Vagina (tissue), 2 donors: Measurements from ENCODE around the gene RCAN3. TPM values are rescaled to one million over a fixed set of nuclear protein-coding genes. Genes with fewer than 3 reads are reported as not detected.

Experiments
- DNase-seq, 2 donors: peaks; one replicate each; pipeline ENCODE4 v3.0.0-alpha.2; 2017; ENCODE audit errors: extremely low spot score in 2 of 2
- H3K27ac ChIP-seq: fragments of 200-600 bp; sonication (generic); one replicate; pipeline ENCODE4 v1.5.1; 2019
- H3K27me3 ChIP-seq: fragments of 200-600 bp; sonication (generic); one replicate; pipeline ENCODE4 v1.5.1; 2019
- H3K36me3 ChIP-seq, 2 donors: fragments of 200-600 bp; sonication (generic); one replicate each; pipeline ENCODE4 v1.5.1; 2017 to 2019
- H3K4me1 ChIP-seq: fragments of 200-600 bp; sonication (generic); one replicate; pipeline ENCODE4 v1.5.1; 2019
- H3K4me3 ChIP-seq, 2 donors: fragments of 200-600 bp; sonication (generic); 1 replicate in 1 of 2; 2 replicates in 1 of 2; pipeline ENCODE4 v1.5.1; 2016 to 2019
- H3K9me3 ChIP-seq: fragments of 200-600 bp; sonication (generic); one replicate; pipeline ENCODE4 v1.5.1; 2019
- POLR2A ChIP-seq, 2 donors: fragments of 450-650 bp; IDR thresholded peaks; one replicate each; pipeline ENCODE4 v1.6.1; 2017; ENCODE audit warnings: antibody characterized with exemption in 2 of 2, mild to moderate bottlenecking in 2 of 2, moderate library complexity in 2 of 2
- POLR2AphosphoS5 ChIP-seq, 2 donors: sonication (generic); formaldehyde crosslinking; IDR thresholded peaks; one replicate each; pipeline ENCODE4 v1.9.0; 2017; ENCODE audit warnings: antibody characterized with exemption in 2 of 2, mild to moderate bottlenecking in 2 of 2, low read depth in 1 of 2; ENCODE audit not compliant: insufficient read depth in 1 of 2
- intact Hi-C: fragments of 100-400 bp; cut with DNase I; formaldehyde crosslinking; loops from one replicate; pipeline ENCODE4 v1.15.1; 2023
- total RNA-seq: library from RNA; depleted of rRNA; stranded (reverse); fragments of >200 nt; gene quantifications from one replicate; pipeline ENCODE4 v1.2.3, GENCODE V29; 2016
- TF ChIP-seq, protein P1 (sequence below), 3 experiments: fragments of 450-650 bp in 2 of 3; fragments of 200-600 bp in 1 of 3; sonication (generic) in 1 of 3; IDR thresholded peaks; one replicate each; pipeline ENCODE4 v1.5.1; 2017 to 2019; ENCODE audit warnings: antibody characterized with exemption in 3 of 3, mild to moderate bottlenecking in 2 of 3, moderate library complexity in 2 of 3

The RCAN3 gene
- total RNA-seq, 1 donor from 2014 or later, result 11.3 TPM

DNA sequence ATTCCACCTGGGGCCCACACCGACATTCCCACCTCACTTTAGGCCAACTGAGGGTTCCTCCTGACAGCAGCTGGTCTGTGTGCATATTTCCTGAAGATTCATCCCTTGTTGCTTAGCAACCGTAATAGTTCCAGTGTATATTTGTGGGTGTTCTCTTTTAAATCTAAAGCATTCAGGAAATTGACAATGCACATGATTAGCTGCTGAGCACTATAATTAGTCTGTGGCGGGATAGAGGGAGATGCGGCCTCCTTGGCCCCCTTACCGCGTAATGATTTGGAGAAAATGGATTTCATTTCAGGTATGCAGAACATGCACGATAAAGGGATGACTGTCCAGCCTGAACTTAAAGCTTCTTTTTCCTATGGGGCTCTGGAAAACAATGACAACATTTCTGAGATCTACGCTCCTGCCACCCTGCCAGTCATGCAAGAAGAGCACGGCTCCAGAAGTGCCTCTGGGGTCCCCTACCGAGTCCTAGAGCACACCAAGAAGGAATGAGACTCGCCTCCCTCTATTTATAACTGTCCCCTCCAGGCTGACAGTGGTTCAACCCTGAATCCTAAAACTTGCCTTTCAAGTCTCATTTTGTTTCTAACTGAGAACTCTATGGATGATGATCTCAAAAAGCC is 33.8 kb upstream of the RCAN3 start:
- H3K9me3 ChIP-seq, result no peaks in the 10 kb centered on the region
- H3K27me3 ChIP-seq, result no peaks in the 10 kb centered on the region
- H3K36me3 ChIP-seq, result peaks cover 0 to 4% of the 10 kb centered on the region in 2 donors
- H3K4me1 ChIP-seq, result no peaks in the 10 kb centered on the region
- DNase-seq, result no peak
- intact Hi-C loops, result no loop called here
- H3K4me3 ChIP-seq, result no peak overlapping the region
- no peak overlapping the region for H3K27ac ChIP-seq
- TF ChIP-seq POLR2AphosphoS5 (IDR thresholded peaks at IDR 0.05; ENCODE audit: insufficient read depth in 1 of 2, low read depth in 1 of 2) (no peak), POLR2A (IDR thresholded peaks at IDR 0.05) (no peak)
- TF ChIP-seq, protein P1, sequence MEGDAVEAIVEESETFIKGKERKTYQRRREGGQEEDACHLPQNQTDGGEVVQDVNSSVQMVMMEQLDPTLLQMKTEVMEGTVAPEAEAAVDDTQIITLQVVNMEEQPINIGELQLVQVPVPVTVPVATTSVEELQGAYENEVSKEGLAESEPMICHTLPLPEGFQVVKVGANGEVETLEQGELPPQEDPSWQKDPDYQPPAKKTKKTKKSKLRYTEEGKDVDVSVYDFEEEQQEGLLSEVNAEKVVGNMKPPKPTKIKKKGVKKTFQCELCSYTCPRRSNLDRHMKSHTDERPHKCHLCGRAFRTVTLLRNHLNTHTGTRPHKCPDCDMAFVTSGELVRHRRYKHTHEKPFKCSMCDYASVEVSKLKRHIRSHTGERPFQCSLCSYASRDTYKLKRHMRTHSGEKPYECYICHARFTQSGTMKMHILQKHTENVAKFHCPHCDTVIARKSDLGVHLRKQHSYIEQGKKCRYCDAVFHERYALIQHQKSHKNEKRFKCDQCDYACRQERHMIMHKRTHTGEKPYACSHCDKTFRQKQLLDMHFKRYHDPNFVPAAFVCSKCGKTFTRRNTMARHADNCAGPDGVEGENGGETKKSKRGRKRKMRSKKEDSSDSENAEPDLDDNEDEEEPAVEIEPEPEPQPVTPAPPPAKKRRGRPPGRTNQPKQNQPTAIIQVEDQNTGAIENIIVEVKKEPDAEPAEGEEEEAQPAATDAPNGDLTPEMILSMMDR (IDR thresholded peaks at IDR 0.05), result no peak

GRCh38 chr1:24470592-24470991 is 32.0 kb upstream of the RCAN3 start:
- intact Hi-C loops, result no loop called here
- TF ChIP-seq POLR2A (IDR thresholded peaks at IDR 0.05) (no peak), POLR2AphosphoS5 (IDR thresholded peaks at IDR 0.05; ENCODE audit: insufficient read depth in 1 of 2, low read depth in 1 of 2) (no peak)
- TF ChIP-seq, protein P1 (IDR thresholded peaks at IDR 0.05), result no peak
- Histone ChIP-seq H3K4me1 (no peaks in the 10 kb centered on the region), H3K27me3 (no peaks in the 10 kb centered on the region), H3K9me3 (no peaks in the 10 kb centered on the region), H3K4me3 (no peak overlapping the region), H3K36me3 (peaks cover 0 to 4% of the 10 kb centered on the region in 2 donors), H3K27ac (no peak overlapping the region)
- no peak for DNase-seq

DNA sequence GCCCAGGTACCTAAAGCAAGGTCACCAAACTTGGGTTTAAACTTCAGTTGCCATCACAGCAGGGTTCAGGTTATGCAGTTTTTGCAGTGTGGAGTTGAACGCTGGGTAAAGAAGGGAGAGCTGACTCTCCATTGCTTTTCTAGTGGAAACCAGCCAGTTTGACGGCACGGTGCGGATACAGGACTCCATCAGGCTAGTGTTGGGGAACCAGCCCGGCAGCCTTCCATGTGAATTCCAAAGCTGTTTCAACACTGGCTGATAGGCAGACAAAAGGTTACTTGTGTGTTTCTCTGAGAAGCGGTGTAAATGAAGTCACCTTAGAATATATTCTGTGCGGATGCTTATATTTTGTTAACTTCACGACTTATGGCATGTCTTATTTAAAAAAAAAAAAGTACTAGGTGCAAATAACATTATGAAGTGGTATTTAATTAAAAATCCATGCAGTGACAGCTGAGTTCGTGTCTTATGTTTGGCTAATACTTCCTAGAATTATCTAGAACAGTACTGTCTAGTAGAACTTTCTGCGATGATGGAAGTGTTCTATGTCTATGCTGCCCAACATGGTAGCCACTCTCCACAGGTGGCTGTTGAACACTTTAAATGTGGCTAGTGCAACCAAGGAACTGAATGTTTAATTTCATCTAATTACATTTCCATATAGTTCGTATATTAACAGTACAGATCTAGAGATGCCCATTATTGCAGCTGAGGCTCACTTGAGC is 29.9 kb upstream of the RCAN3 start:
- TF ChIP-seq POLR2A (IDR thresholded peaks at IDR 0.05), result no peak
- no peak for TF ChIP-seq POLR2AphosphoS5 (IDR thresholded peaks at IDR 0.05; ENCODE audit: insufficient read depth in 1 of 2, low read depth in 1 of 2)
- TF ChIP-seq, protein P1 (IDR thresholded peaks at IDR 0.05), result no peak
- H3K4me1 ChIP-seq, result no peaks in the 10 kb centered on the region
- no peak for DNase-seq
- no peaks in the 10 kb centered on the region for H3K27me3 ChIP-seq
- intact Hi-C loops, result no loop called here
- H3K27ac ChIP-seq, result no peak overlapping the region
- H3K4me3 ChIP-seq, result no peak overlapping the region
- H3K9me3 ChIP-seq, result no peaks in the 10 kb centered on the region
- H3K36me3 ChIP-seq, result peaks cover 0 to 4% of the 10 kb centered on the region in 2 donors

GRCh38 chr1:24474193-24474592 is 28.4 kb upstream of the RCAN3 start:
- intact Hi-C loops, result no loop called here
- Histone ChIP-seq H3K4me1 (no peaks in the 10 kb centered on the region), H3K4me3 (no peak overlapping the region), H3K27ac (no peak overlapping the region), H3K36me3 (peaks cover 0 to 4% of the 10 kb centered on the region in 2 donors), H3K9me3 (no peaks in the 10 kb centered on the region), H3K27me3 (no peaks in the 10 kb centered on the region)
- TF ChIP-seq POLR2AphosphoS5 (IDR thresholded peaks at IDR 0.05; ENCODE audit: insufficient read depth in 1 of 2, low read depth in 1 of 2) (no peak), POLR2A (IDR thresholded peaks at IDR 0.05) (no peak)
- TF ChIP-seq, protein P1 (IDR thresholded peaks at IDR 0.05), result no peak
- DNase-seq, result no peak

- intact Hi-C loops, result no loop called here
These were observed 26.9 kb upstream of the RCAN3 start for GRCh38 chr1:24475700-24476099.

More at GRCh38 chr1:24475700-24476099, 26.9 kb upstream of the RCAN3 start:
- no peak overlapping the region for H3K27ac ChIP-seq
- H3K36me3 ChIP-seq, result no peaks in the 10 kb centered on the region
- no peak for DNase-seq
- no peak overlapping the region for H3K4me3 ChIP-seq
- H3K4me1 ChIP-seq, result no peaks in the 10 kb centered on the region
- no peaks in the 10 kb centered on the region for H3K9me3 ChIP-seq
- TF ChIP-seq POLR2A (IDR thresholded peaks at IDR 0.05) (no peak), POLR2AphosphoS5 (IDR thresholded peaks at IDR 0.05; ENCODE audit: insufficient read depth in 1 of 2, low read depth in 1 of 2) (no peak)
- TF ChIP-seq, protein P1 (IDR thresholded peaks at IDR 0.05), result no peak
- H3K27me3 ChIP-seq, result no peaks in the 10 kb centered on the region
